Endothelial cell of umbilical vein (primary cell): ENCODE measurements around the gene SOX12. TPM values are rescaled to one million over a fixed set of nuclear protein-coding genes. Genes with fewer than 3 reads are reported as not detected.

Experiments
- BruUV-seq: library from RNA; stranded (reverse); fragments of 400-500 nt; replicated peaks from 2 replicates; lab custom pipeline; 2021; lab: Mats Ljungman, UMichigan
- CTCF ChIA-PET: fragments of 300-600, 350-600 bp; sonication (Branson Sonifier 250); formaldehyde crosslinking; loops from one replicate; lab custom pipeline; 2021; ENCODE audit warnings: antibody characterized with exemption, inconsistent platforms; lab: Charles Lee
- POLR2A ChIA-PET: fragments of 300-600, 350-600 bp; sonication (Branson Sonifier 250); formaldehyde crosslinking; loops from one replicate; lab custom pipeline; 2021; ENCODE audit warnings: antibody characterized with exemption, inconsistent platforms; lab: Charles Lee
- DNase-seq: peaks from one replicate; pipeline ENCODE4 v3.0.0-alpha.2; 2011; ENCODE audit warnings: low read depth, low spot score
- FAIRE-seq: peaks from 2 replicates; lab custom pipeline; 2011; peaks lifted over from hg19 to GRCh38; lab: Jason Lieb, UNC
- H2AFZ ChIP-seq: 2 replicates; pipeline ENCODE4 v1.6.0; 2012; ENCODE audit warnings: low read depth, low read length, control low read depth, inconsistent platforms
- H3K27ac ChIP-seq: 2 replicates; pipeline ENCODE4 v1.5.1; 2011; ENCODE audit warnings: low read depth, mild to moderate bottlenecking, control low read depth, low read length, moderate library complexity; ENCODE audit not compliant: insufficient read depth
- H3K27me3 ChIP-seq, 2 experiments: 2 replicates each; pipeline versions ENCODE4 v1.6.0 to v1.6.1; 2011; ENCODE audit warnings: low read length in 2 of 2, mixed read lengths in 1 of 2; ENCODE audit not compliant: control insufficient read depth in 2 of 2, insufficient read depth in 2 of 2
- H3K36me3 ChIP-seq, 2 experiments: 2 replicates in 1 of 2; 3 replicates in 1 of 2; pipeline ENCODE4 v1.5.1; 2011; ENCODE audit warnings: low read length in 2 of 2, mild to moderate bottlenecking in 1 of 2, moderate library complexity in 1 of 2; ENCODE audit not compliant: control insufficient read depth in 2 of 2, insufficient read depth in 2 of 2; ENCODE audit errors: extremely low read depth in 1 of 2
- H3K4me1 ChIP-seq: 3 replicates; pipeline ENCODE4 v1.5.1; 2011; ENCODE audit warnings: mild to moderate bottlenecking, low read length; ENCODE audit not compliant: control insufficient read depth, insufficient read depth; ENCODE audit errors: extremely low read depth
- H3K4me2 ChIP-seq: 2 replicates; pipeline ENCODE4 v1.6.1; 2011; ENCODE audit warnings: low read length, control low read depth, mixed read lengths; ENCODE audit not compliant: insufficient read depth
- H3K4me3 ChIP-seq, 3 experiments: fragments of 200-600 bp in 1 of 3; sonication (generic), shearing (Covaris generic) in 1 of 3; replicated peaks in 1 of 3; 2 replicates each; pipeline ENCODE4 v1.5.1; 2011 to 2016; ENCODE audit warnings: control low read depth in 3 of 3, low read length in 3 of 3, mild to moderate bottlenecking in 2 of 3, inconsistent platforms in 1 of 3, low read depth in 1 of 3, moderate library complexity in 1 of 3; ENCODE audit not compliant: insufficient read depth in 1 of 3
- H3K79me2 ChIP-seq: 2 replicates; pipeline ENCODE4 v1.6.0; 2012; ENCODE audit warnings: low read length, inconsistent platforms; ENCODE audit not compliant: control insufficient read depth, insufficient read depth
- H3K9ac ChIP-seq: replicated peaks from 2 replicates; pipeline ENCODE3; 2011; ENCODE audit warnings: low read length, control low read depth; ENCODE audit not compliant: insufficient read depth; ENCODE audit errors: extremely low read depth
- H3K9me1 ChIP-seq: replicated peaks from 3 replicates; pipeline ENCODE4 v1.6.0; 2011; ENCODE audit warnings: mild to moderate bottlenecking, low read length; ENCODE audit not compliant: control insufficient read depth, insufficient read depth; ENCODE audit errors: extremely low read depth
- H3K9me3 ChIP-seq: replicated peaks from 2 replicates; pipeline ENCODE4 v1.5.1; 2012; ENCODE audit warnings: low read length, inconsistent platforms; ENCODE audit not compliant: control insufficient read depth, insufficient read depth
- H4K20me1 ChIP-seq: replicated peaks from 2 replicates; pipeline ENCODE3; 2011; ENCODE audit warnings: mild to moderate bottlenecking, low read length; ENCODE audit not compliant: control insufficient read depth, insufficient read depth; ENCODE audit errors: extremely low read depth
- EZH2 ChIP-seq: IDR thresholded peaks from 2 replicates; pipeline ENCODE4 v1.6.1; 2012; ENCODE audit warnings: borderline replicate concordance, low read depth, mild to moderate bottlenecking, moderate library complexity, low read length, inconsistent platforms; ENCODE audit not compliant: severe bottlenecking
- FOS ChIP-seq: IDR thresholded peaks from 2 replicates; pipeline ENCODE4 v1.6.1; 2011; ENCODE audit warnings: mild to moderate bottlenecking, low read length, moderate library complexity, borderline replicate concordance; ENCODE audit not compliant: insufficient read depth
- GATA2 ChIP-seq: IDR thresholded peaks from 2 replicates; pipeline ENCODE4 v1.7.0; 2011; ENCODE audit warnings: low read depth, mild to moderate bottlenecking, moderate library complexity, mixed read lengths, low read length; ENCODE audit not compliant: insufficient read length, insufficient read depth
- JUN ChIP-seq: IDR thresholded peaks from 2 replicates; pipeline ENCODE4 v1.6.1; 2011; ENCODE audit warnings: borderline replicate concordance, low read depth; ENCODE audit not compliant: insufficient read length, insufficient read depth
- MYC ChIP-seq: IDR thresholded peaks from one replicate; pipeline ENCODE4 v1.6.1; 2011; ENCODE audit warnings: mild to moderate bottlenecking, low read depth, low read length
- POLR2A ChIP-seq: IDR thresholded peaks from 2 replicates; pipeline ENCODE4 v1.6.1; 2012; ENCODE audit warnings: low read depth, mild to moderate bottlenecking, control low read depth, low read length
- POLR2AphosphoS5 ChIP-seq: IDR thresholded peaks from 2 replicates; pipeline ENCODE4 v1.6.1; 2012; ENCODE audit warnings: low read depth, mild to moderate bottlenecking, control low read depth, low read length, moderate library complexity; ENCODE audit not compliant: insufficient read depth
- dilution Hi-C: fragments of 300-500 bp; cut with MboI; formaldehyde crosslinking; loops from one replicate; pipeline ENCODE4 v1.15.0; 2019; ENCODE audit warnings: low sequenced_read_pairs; ENCODE audit not compliant: extremely low pct_ligation_motif_present
- intact Hi-C: fragments of 100-400 bp; cut with micrococcal nuclease; formaldehyde crosslinking; loops from one replicate; pipeline ENCODE4 v1.10.0; 2022
- polyA plus RNA-seq, 4 experiments: library from polyadenylated mRNA; depleted of rRNA in 3 of 4; stranded (reverse) in 3 of 4; unstranded in 1 of 4; fragments of >200 nt; gene quantifications; 2 replicates each; pipeline versions ENCODE4 v1.2.1 to v1.2.3, GENCODE V29; 2011 to 2012; ENCODE audit warnings: missing spikeins in 1 of 4
- total RNA-seq: library from RNA; stranded (reverse); gene quantifications from 2 replicates; pipeline ENCODE4 v1.2.3, GENCODE V29; 2021
- TF ChIP-seq, protein P1 (sequence below), 2 donors: IDR thresholded peaks; 1 replicate in 1 of 2; 2 replicates in 1 of 2; pipeline ENCODE4 v1.5.1; 2011; ENCODE audit warnings: low read length in 2 of 2, mild to moderate bottlenecking in 2 of 2, moderate library complexity in 2 of 2, control low read depth in 1 of 2, inconsistent platforms in 1 of 2, low read depth in 1 of 2; ENCODE audit not compliant: insufficient read depth in 1 of 2; ENCODE audit errors: extremely low read depth in 1 of 2
- TF ChIP-seq, protein P2 (sequence below): IDR thresholded peaks from 2 replicates; pipeline ENCODE4 v1.6.1; 2011; ENCODE audit not compliant: insufficient read depth, insufficient read length

The SOX12 gene
- total and polyA plus RNA-seq, 2 donors (not counting 3 experiments of a cell fraction or from before 2014, with no cell fraction given) = 6.2 to 37.7 TPM

DNA sequence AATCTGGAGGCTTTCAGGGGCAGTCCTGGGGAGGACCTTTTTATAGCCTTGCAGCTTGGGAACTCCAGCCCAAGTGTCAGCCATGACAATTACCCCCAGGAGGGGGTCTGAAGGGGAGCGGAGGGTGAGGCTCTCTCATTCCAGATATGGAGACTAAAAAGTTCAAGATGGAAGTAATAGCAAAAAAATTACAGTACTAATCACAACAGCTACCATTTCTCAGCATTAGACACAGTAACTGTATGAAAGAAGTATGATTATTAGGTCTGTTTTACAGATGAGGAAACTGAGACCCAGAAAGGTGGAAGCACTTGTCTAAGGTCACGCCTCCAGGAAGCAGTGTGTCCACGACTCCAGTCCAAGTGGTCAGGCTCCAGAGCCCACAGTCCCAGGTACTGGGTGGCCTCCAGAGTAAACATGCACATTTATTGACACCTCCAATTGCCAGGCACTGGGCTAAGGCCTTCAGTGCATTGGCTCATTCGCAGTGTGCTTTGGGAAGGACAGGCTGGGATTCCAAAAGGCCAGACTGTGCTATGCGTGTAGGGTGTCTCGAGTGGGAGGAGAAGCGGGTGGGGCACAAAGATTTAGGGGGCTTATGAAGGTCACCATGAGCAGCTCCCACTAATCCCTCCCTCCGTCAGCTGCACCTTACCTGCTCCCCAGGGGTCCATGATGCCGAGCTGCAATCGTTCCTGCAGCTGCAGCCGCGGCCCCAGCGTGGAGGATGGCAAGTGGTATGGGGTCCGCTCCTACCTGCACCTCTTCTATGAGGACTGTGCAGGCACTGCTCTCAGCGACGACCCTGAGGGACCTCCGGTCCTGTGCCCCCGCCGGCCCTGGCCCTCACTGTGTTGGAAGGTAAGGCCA, 23.9 kb downstream of the SOX12 start:
- Histone ChIP-seq H3K9me1 (no peaks in the 10 kb centered on the region), H3K4me1 (peaks cover 9% of the 10 kb centered on the region), H4K20me1 (no peaks in the 10 kb centered on the region), H2AFZ (no peak overlapping the region), H3K9ac (no peak overlapping the region), H3K4me3 (no peak overlapping the region), H3K9me3 (no peaks in the 10 kb centered on the region), H3K27me3 (no peaks in the 10 kb centered on the region), H3K4me2 (no peak overlapping the region), H3K36me3 (peaks cover 0 to 2% of the 10 kb centered on the region in 2 experiments), H3K79me2 (no peaks in the 10 kb centered on the region), H3K27ac (no peak overlapping the region)
- BruUV-seq = no TSS peak
- FAIRE-seq = no peak
- no peak for DNase-seq
- POLR2A ChIA-PET = no interaction called here
- CTCF ChIA-PET = no interaction called here
- TF ChIP-seq POLR2AphosphoS5 = no peak
- no peak for TF ChIP-seq GATA2
- TF ChIP-seq, protein P1, sequence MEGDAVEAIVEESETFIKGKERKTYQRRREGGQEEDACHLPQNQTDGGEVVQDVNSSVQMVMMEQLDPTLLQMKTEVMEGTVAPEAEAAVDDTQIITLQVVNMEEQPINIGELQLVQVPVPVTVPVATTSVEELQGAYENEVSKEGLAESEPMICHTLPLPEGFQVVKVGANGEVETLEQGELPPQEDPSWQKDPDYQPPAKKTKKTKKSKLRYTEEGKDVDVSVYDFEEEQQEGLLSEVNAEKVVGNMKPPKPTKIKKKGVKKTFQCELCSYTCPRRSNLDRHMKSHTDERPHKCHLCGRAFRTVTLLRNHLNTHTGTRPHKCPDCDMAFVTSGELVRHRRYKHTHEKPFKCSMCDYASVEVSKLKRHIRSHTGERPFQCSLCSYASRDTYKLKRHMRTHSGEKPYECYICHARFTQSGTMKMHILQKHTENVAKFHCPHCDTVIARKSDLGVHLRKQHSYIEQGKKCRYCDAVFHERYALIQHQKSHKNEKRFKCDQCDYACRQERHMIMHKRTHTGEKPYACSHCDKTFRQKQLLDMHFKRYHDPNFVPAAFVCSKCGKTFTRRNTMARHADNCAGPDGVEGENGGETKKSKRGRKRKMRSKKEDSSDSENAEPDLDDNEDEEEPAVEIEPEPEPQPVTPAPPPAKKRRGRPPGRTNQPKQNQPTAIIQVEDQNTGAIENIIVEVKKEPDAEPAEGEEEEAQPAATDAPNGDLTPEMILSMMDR (IDR thresholded peaks at IDR 0.05; ENCODE audit: extremely low read depth in 1 of 2, insufficient read depth in 1 of 2, low read depth in 1 of 2, low read length in 2 of 2) = no peak
- no peak for TF ChIP-seq EZH2
- no peak for TF ChIP-seq JUN
- TF ChIP-seq MYC = no peak
- TF ChIP-seq POLR2A = no peak
- no peak for TF ChIP-seq FOS
- TF ChIP-seq, protein P2, sequence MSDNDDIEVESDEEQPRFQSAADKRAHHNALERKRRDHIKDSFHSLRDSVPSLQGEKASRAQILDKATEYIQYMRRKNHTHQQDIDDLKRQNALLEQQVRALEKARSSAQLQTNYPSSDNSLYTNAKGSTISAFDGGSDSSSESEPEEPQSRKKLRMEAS = no peak
- intact Hi-C loops (loop anchor here (5.0 kb wide), 2 partner anchors 142 to 193 kb away; partner anchors contain the start of gene CSNK2A1), dilution Hi-C loops (no loop called here)
